Colonic mucosa (tissue), 4 donors: ENCODE results near the gene EARS2. TPM values are rescaled to one million over a fixed set of nuclear protein-coding genes. Genes with fewer than 3 reads are reported as not detected.

Experiments used
- DNase-seq: peaks from one replicate; pipeline ENCODE4 v3.0.0-alpha.2; 2020
- H3K27ac ChIP-seq: fragments of 200-600 bp; one replicate; pipeline ENCODE4 v1.8.0; 2021
- H3K27me3 ChIP-seq: fragments of 200-600 bp; one replicate; pipeline ENCODE4 v1.8.0; 2021
- H3K36me3 ChIP-seq: fragments of 200-600 bp; one replicate; pipeline ENCODE4 v1.8.0; 2021
- H3K4me1 ChIP-seq: fragments of 200-600 bp; one replicate; pipeline ENCODE4 v1.8.0; 2021; ENCODE audit warnings: mild to moderate bottlenecking
- H3K4me3 ChIP-seq: fragments of 200-600 bp; one replicate; pipeline ENCODE4 v1.8.0; 2021
- H3K9ac ChIP-seq, 2 donors: one replicate each; pipeline ENCODE4 v1.7.0; 2013; ENCODE audit warnings: control low read depth in 2 of 2, low read depth in 2 of 2, low read length in 2 of 2
- H3K9me3 ChIP-seq: fragments of 200-600 bp; one replicate; pipeline ENCODE4 v1.8.0; 2021
- CTCF ChIP-seq: fragments of 200-600 bp; IDR thresholded peaks from one replicate; pipeline ENCODE4 v1.8.0; 2022; ENCODE audit warnings: antibody characterized with exemption, mild to moderate bottlenecking
- intact Hi-C: fragments of 100-400 bp; cut with DNase I; formaldehyde crosslinking; loops from one replicate; pipeline ENCODE4 v1.14.1; 2022
- total RNA-seq, 2 donors: library from RNA; stranded (reverse); fragmentation: NEBNext Ultra II Directional in 1 of 2; extraction: Animal tissue kit (Norgen Biotek cat#: 25700) in 1 of 2; gene quantifications; one replicate each; pipeline ENCODE4 v1.2.1, GENCODE V29; 2021
- donor health status: healthy.
- donor health status: DM: no; HTN: no; CAD: no.
- donor health status: DM: no; HTN: no; CAD: no.

EARS2 gene
- total RNA-seq, 2 donors from 2014 or later = 12.3 to 28.7 TPM

- Histone ChIP-seq H3K9ac (peak overlapping the region; percentile 12 to 87), H3K36me3 (no peaks in the 10 kb centered on the region), H3K4me3 (peak overlapping the region; percentile 77), H3K9me3 (no peaks in the 10 kb centered on the region), H3K27ac (no peak overlapping the region), H3K27me3 (no peaks in the 10 kb centered on the region), H3K4me1 (peaks cover 4% of the 10 kb centered on the region)
- peak; percentile 58 for DNase-seq
- intact Hi-C loops = no loop called here
- TF ChIP-seq CTCF = no peak
Observed at GRCh38 chr16:23508589-23509440, 48.3 kb downstream of the EARS2 start.

GRCh38 chr16:23506606-23506994 lies 50.5 kb downstream of the EARS2 start:
- no peak for DNase-seq
- no peaks in the 10 kb centered on the region for H3K36me3 ChIP-seq
- intact Hi-C loops = no loop called here
- H3K9ac ChIP-seq = no peak overlapping the region
- H3K4me3 ChIP-seq = no peak overlapping the region
- H3K4me1 ChIP-seq = peaks cover 4% of the 10 kb centered on the region
- H3K9me3 ChIP-seq = no peaks in the 10 kb centered on the region
- H3K27ac ChIP-seq = no peak overlapping the region
- TF ChIP-seq CTCF = no peak
- no peaks in the 10 kb centered on the region for H3K27me3 ChIP-seq

GRCh38 chr16:23505671-23506605 lies 51.2 kb downstream of the EARS2 start:
- H3K9me3 ChIP-seq = no peaks in the 10 kb centered on the region
- no peak for TF ChIP-seq CTCF
- H3K27me3 ChIP-seq = no peaks in the 10 kb centered on the region
- no peak for DNase-seq
- H3K4me3 ChIP-seq = no peak overlapping the region
- H3K36me3 ChIP-seq = no peaks in the 10 kb centered on the region
- no peak overlapping the region for H3K9ac ChIP-seq
- H3K27ac ChIP-seq = no peak overlapping the region
- intact Hi-C loops = no loop called here
- peaks cover 4% of the 10 kb centered on the region for H3K4me1 ChIP-seq

GRCh38 chr16:23505180-23505665 lies 51.9 kb downstream of the EARS2 start:
- no peak for DNase-seq
- intact Hi-C loops = no loop called here
- Histone ChIP-seq H3K36me3 (no peaks in the 10 kb centered on the region), H3K27ac (no peak overlapping the region), H3K4me3 (no peak overlapping the region), H3K9ac (no peak overlapping the region), H3K27me3 (no peaks in the 10 kb centered on the region), H3K9me3 (no peaks in the 10 kb centered on the region), H3K4me1 (peaks cover 6% of the 10 kb centered on the region)
- no peak for TF ChIP-seq CTCF

- no peak for TF ChIP-seq CTCF
- no peak overlapping the region for H3K4me3 ChIP-seq
- H3K4me1 ChIP-seq = peaks cover 10% of the 10 kb centered on the region
- no peaks in the 10 kb centered on the region for H3K36me3 ChIP-seq
- H3K9ac ChIP-seq = peak overlapping the region in 1 of 2 donors; percentile 15
- no peak overlapping the region for H3K27ac ChIP-seq
- intact Hi-C loops = no loop called here
- H3K9me3 ChIP-seq = no peaks in the 10 kb centered on the region
- H3K27me3 ChIP-seq = no peaks in the 10 kb centered on the region
- DNase-seq = peak; percentile 33
Observed at GRCh38 chr16:23504453-23505179, 52.5 kb downstream of the EARS2 start.
